Muscle of back (tissue), 11 donors: Measurements from ENCODE around the gene RNPEPL1. TPM values are rescaled to one million over a fixed set of nuclear protein-coding genes. Genes with fewer than 3 reads are reported as not detected.

Source experiments
- DNase-seq, 3 donors: peaks; one replicate each; pipeline versions ENCODE4 v3.0.0 to v3.0.0-alpha.2; 2013
- polyA plus RNA-seq, 10 donors: library from polyadenylated mRNA; unstranded; fragments of 120-200 nt; gene quantifications; one replicate each; pipeline ENCODE4 v1.2.1, GENCODE V29; 2013; ENCODE audit not compliant: insufficient read length in 10 of 10

RNPEPL1 gene
- polyA plus RNA-seq, 10 donors: 23.6 to 35.6 (median 26.6) TPM

DNA sequence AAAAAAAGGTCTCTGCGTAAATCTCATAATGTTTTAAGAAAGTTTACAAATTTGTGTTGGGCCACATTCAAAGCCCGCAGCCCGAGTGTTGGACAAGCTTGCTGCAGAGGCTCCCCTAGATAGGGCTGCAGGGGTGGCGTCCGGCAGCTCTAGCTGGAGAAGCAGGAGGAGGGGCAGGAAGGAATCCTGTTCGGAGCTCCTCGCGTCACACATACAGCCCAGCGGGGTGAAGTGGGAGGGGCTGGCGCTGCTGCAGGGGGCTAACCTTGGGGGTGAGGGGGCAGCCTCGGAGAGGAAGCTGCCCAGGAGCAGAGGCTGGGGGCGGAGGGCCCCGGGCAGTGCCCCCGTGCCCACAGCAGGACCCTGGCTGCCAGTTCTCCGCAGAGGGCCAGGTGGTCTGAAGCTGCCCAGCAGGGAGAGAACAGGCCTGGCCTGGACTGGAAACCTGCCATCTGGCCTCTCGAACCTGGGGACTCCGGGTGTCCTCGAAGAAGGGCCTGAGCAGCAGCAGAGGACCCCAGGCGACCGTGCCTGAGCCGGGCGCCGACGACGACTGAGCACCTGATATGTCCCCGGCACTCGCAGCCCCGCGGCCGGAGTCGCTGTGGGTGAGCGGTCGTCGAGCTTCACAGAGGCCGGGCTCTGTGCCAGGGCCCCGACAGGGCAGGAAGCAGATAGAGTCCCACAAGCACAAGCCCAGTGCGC, 54.4 kb downstream of the RNPEPL1 start:
- DNase-seq: no peak

DNA sequence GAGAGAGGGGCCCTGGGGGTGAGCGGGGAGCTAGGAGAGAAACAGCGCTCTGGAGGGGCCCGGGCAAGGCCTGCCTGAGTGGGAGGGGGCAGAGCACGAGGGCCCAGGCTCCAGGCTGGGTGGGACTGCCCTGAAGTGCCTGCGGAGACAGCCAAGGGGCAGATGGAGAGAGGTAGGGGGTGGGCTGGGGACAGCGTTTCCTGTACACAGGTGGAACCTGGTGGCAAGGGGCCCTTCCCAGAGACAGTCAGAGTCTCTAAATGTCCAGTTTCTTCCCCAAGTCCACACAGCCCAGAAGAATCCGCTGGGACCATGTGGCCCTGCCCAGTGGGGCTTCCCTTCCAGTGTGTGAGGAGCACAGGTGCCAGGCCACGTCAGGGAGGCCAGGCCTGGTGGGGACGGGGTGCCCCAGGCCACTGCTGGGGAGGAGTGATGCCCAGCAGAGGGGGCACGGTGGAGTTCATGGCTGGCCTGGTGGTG, 55.3 kb downstream of the RNPEPL1 start:
- no peak for DNase-seq

- no peak for DNase-seq
Measured at GRCh38 chr2:240624011-240624949, 56.0 kb downstream of the RNPEPL1 start.

- DNase-seq: peak in 1 of 3 donors; percentile 37
Measured at GRCh38 chr2:240624950-240625621, 56.8 kb downstream of the RNPEPL1 start, which contains the start of gene GPR35. TSS of gene GPR35 (plus strand) at chr2:240625480. CDS start at chr2:240629953, 4,473 bp downstream.

- DNase-seq: peak in 2 of 3 donors; percentile 5 to 51
Measured at GRCh38 chr2:240626531-240627300, 58.4 kb downstream of the RNPEPL1 start.

DNA sequence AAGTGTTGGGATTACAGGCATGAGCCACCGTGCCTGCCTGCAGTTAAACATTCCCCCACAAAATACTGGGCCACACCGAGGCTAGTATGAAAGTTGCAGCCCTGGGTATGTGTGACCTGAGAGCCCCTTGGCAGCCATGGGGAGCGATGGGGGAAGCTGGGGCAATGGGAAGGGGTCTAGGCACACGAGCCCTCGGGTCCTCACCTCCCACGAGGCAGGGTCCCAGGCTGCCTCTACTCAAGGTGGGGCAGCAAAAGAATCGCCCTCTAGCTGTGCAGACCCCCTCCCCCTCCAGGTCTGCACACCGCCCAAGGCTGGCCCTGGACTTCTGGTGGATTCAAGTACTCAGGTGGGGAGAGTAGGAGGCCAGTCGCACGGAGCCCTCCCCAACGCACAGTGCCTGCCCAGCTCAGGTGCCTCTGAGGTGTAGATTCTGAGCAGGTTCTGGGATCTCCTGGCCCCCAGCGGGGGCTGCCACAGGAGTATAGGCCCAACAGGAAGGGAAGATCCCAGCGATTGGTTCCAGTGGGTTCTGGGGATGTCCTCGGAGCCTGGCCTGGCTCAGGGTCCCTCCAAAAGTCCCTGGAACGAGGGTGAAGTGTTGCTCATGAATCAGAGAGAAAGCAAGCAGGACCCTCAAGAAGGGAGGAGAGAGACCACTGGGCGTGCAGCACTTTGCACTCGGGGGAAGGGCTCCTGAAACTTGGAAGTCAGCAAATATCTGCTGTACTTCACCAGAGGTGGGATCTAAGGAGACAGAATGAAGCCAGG, 59.6 kb downstream of the RNPEPL1 start:
- no peak for DNase-seq

DNA sequence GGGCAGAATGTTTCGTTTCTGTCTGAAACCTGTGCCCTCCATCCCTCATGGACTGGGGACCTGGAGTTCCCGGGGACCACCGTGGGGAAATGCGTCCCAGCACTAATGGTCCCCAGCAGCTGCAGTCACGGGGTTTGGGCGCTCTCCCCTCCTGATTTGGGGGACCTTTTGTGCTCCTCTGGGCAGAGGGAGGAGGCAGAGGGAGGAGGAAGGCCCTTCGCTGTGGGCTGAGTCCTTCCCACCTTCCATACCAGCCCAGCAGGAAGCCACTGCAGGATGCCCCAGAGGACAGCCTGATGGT, 60.2 kb downstream of the RNPEPL1 start:
- DNase-seq: no peak

GRCh38 chr2:240628808-240629618, 60.7 kb downstream of the RNPEPL1 start:
- no peak for DNase-seq

- no peak for DNase-seq
Measured at GRCh38 chr2:240629619-240629967, 61.3 kb downstream of the RNPEPL1 start.

DNA sequence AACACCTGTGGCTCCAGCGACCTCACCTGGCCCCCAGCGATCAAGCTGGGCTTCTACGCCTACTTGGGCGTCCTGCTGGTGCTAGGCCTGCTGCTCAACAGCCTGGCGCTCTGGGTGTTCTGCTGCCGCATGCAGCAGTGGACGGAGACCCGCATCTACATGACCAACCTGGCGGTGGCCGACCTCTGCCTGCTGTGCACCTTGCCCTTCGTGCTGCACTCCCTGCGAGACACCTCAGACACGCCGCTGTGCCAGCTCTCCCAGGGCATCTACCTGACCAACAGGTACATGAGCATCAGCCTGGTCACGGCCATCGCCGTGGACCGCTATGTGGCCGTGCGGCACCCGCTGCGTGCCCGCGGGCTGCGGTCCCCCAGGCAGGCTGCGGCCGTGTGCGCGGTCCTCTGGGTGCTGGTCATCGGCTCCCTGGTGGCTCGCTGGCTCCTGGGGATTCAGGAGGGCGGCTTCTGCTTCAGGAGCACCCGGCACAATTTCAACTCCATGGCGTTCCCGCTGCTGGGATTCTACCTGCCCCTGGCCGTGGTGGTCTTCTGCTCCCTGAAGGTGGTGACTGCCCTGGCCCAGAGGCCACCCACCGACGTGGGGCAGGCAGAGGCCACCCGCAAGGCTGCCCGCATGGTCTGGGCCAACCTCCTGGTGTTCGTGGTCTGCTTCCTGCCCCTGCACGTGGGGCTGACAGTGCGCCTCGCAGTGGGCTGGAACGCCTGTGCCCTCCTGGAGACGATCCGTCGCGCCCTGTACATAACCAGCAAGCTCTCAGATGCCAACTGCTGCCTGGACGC, 61.9 kb downstream of the RNPEPL1 start:
- no peak for DNase-seq

Other genes starting within 250 kb of the RNPEPL1 start
- gene GPC1, start 132.8 kb upstream of the RNPEPL1 start, polyA plus RNA-seq: 100 to 1,000 TPM in 2 of 10 donors, 10 to 100 TPM in 8; 62.2 to 112 (median 88.4) TPM
- gene ANKMY1, start 10.5 kb upstream of the RNPEPL1 start, polyA plus RNA-seq: 1 to 10 TPM; 6.1 to 9.6 (median 7.5) TPM
- 10 to 100 TPM in 3 of 10 donors, 1 to 10 TPM in 7; 8.1 to 11.0 (median 9.6) TPM for gene DUSP28, start 8.1 kb upstream of the RNPEPL1 start, polyA plus RNA-seq
- gene CAPN10, start 18.2 kb downstream of the RNPEPL1 start, polyA plus RNA-seq: 10 to 100 TPM; 11.0 to 22.2 (median 15.0) TPM
- 1 to 10 TPM in 8 of 10 donors, under 1 TPM in 2; 0.52 to 3.0 (median 1.4) TPM for gene GPR35, start 57.0 kb downstream of the RNPEPL1 start, polyA plus RNA-seq
- gene AQP12B, start 114.4 kb downstream of the RNPEPL1 start, polyA plus RNA-seq: 1 to 10 TPM in 4 of 10 donors, under 1 TPM in 6; 0.32 to 1.6 (median 0.74) TPM
- under 1 TPM in 4 of 10 donors, not detected in 6; 0.57 to 0.76 (median 0.65) TPM for gene AQP12A, start 123.4 kb downstream of the RNPEPL1 start, polyA plus RNA-seq